Coronary artery (tissue), 2 donors: ENCODE data around the gene PNPLA2.

ENCODE experiments used
- DNase-seq: peaks from one replicate; pipeline ENCODE4 v3.0.0-alpha.2; 2017; ENCODE audit warnings: low spot score
- H3K27ac ChIP-seq, 2 donors: fragments of 200-600 bp; sonication (generic); one replicate each; pipeline ENCODE4 v1.5.1; 2016 to 2019
- H3K4me3 ChIP-seq: fragments of 200-600 bp; sonication (generic); 2 replicates; pipeline ENCODE4 v1.5.1; 2016; ENCODE audit warnings: mild to moderate bottlenecking, moderate library complexity
- TF ChIP-seq, protein P1 (sequence below): fragments of 200-600 bp; sonication (generic); IDR thresholded peaks from one replicate; pipeline ENCODE4 v1.5.1; 2019; ENCODE audit warnings: antibody characterized with exemption

The PNPLA2 gene

GRCh38 chr11:792873-793272 lies 25.8 kb upstream of the PNPLA2 start:
- no peak overlapping the region for H3K27ac ChIP-seq
- no peak overlapping the region for H3K4me3 ChIP-seq
- TF ChIP-seq, protein P1, sequence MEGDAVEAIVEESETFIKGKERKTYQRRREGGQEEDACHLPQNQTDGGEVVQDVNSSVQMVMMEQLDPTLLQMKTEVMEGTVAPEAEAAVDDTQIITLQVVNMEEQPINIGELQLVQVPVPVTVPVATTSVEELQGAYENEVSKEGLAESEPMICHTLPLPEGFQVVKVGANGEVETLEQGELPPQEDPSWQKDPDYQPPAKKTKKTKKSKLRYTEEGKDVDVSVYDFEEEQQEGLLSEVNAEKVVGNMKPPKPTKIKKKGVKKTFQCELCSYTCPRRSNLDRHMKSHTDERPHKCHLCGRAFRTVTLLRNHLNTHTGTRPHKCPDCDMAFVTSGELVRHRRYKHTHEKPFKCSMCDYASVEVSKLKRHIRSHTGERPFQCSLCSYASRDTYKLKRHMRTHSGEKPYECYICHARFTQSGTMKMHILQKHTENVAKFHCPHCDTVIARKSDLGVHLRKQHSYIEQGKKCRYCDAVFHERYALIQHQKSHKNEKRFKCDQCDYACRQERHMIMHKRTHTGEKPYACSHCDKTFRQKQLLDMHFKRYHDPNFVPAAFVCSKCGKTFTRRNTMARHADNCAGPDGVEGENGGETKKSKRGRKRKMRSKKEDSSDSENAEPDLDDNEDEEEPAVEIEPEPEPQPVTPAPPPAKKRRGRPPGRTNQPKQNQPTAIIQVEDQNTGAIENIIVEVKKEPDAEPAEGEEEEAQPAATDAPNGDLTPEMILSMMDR: no peak
- DNase-seq: no peak

GRCh38 chr11:793556-793955 lies 25.2 kb upstream of the PNPLA2 start:
- H3K27ac ChIP-seq: no peak overlapping the region
- DNase-seq: no peak
- TF ChIP-seq, protein P1: no peak
- H3K4me3 ChIP-seq: no peak overlapping the region

GRCh38 chr11:794013-794765 lies 24.5 kb upstream of the PNPLA2 start:
- DNase-seq: no peak
- Histone ChIP-seq H3K27ac (no peak overlapping the region), H3K4me3 (no peak overlapping the region)
- TF ChIP-seq, protein P1: no peak

GRCh38 chr11:794766-795633 lies 23.7 kb upstream of the PNPLA2 start:
- H3K4me3 ChIP-seq: peak overlapping the region; percentile 87
- TF ChIP-seq, protein P1: no peak
- no peak for DNase-seq
- peak overlapping the region in 1 of 2 donors; percentile 86 for H3K27ac ChIP-seq

- peak overlapping the region; percentile 66 to 86 for H3K27ac ChIP-seq
- H3K4me3 ChIP-seq: peak overlapping the region; percentile 87
- DNase-seq: peak; percentile 92
- TF ChIP-seq, protein P1: no peak
Observed at GRCh38 chr11:795634-796564, 22.8 kb upstream of the PNPLA2 start.

GRCh38 chr11:796565-797295 lies 22.0 kb upstream of the PNPLA2 start:
- DNase-seq: no peak
- TF ChIP-seq, protein P1: no peak

More at GRCh38 chr11:796565-797295, 22.0 kb upstream of the PNPLA2 start:
- Histone ChIP-seq H3K27ac (peak overlapping the region; percentile 66 to 86), H3K4me3 (peak overlapping the region; percentile 87)
